ENCODE data around the gene OTOP2. TPM values are rescaled to one million over a fixed set of nuclear protein-coding genes. Genes with fewer than 3 reads are reported as not detected.

OTOP2 gene
- total and polyA plus RNA-seq, 7 donors = not detected

- ATAC-seq (peak in 3 of 4 donors; percentile 29 to 38 (median 33)), DNase-seq (no peak)
- TF ChIP-seq CTCF (IDR thresholded peaks at IDR 0.05) = peak; percentile 33
- Histone ChIP-seq H3K27ac (no peak overlapping the region), H3K27me3 (ENCODE audit: insufficient read depth in 3 of 3, low read length in 2 of 3) (peaks cover 0 to 92% (median 15%) of the 10 kb centered on the region in 3 donors), H3K4me1 (peaks cover 14% of the 10 kb centered on the region), H3K36me3 (ENCODE audit: insufficient read depth in 1 of 2, low read depth in 1 of 2) (no peaks in the 10 kb centered on the region), H3K9me3 (no peaks in the 10 kb centered on the region), H3K4me3 (no peak overlapping the region)
- WGBS, 3 donors = 54 to 63% (median 61%) methylated on average over 66 to 67 of the region's 67 CpGs
- intact Hi-C loops (cut with DNase I) = no loop called here
Observed at GRCh38 chr17:74919440-74920305, 4.4 kb upstream of the OTOP2 start.

DNA sequence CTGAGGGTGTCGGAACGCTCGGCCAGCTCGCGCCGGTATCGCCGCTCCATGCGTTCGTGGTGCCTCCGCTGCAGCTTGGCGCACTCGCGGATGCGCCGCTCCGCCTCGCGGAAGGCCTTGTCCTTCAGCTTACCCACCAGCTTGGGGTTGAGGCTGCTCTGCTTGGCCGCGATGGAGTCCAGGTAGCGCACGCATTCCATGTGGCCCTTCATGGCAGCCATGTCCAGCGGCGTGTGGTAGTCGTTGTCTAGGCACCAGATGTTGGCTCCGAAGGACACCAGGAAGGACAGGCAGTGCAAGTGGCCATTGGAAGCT, 3.8 kb upstream of the OTOP2 start:
- WGBS, 3 donors = 79 to 84% (median 84%) methylated on average over 27 of the region's 27 CpGs
- H3K27me3 ChIP-seq (ENCODE audit: insufficient read depth in 3 of 3, low read length in 2 of 3) = peaks cover 0 to 92% (median 20%) of the 10 kb centered on the region in 3 donors
- H3K36me3 ChIP-seq (ENCODE audit: insufficient read depth in 1 of 2, low read depth in 1 of 2) = no peaks in the 10 kb centered on the region
- no peak for ATAC-seq
- H3K9me3 ChIP-seq = no peaks in the 10 kb centered on the region
- TF ChIP-seq CTCF (IDR thresholded peaks at IDR 0.05) = no peak
- H3K4me3 ChIP-seq = no peak overlapping the region
- H3K27ac ChIP-seq = no peak overlapping the region
- H3K4me1 ChIP-seq = peaks cover 14% of the 10 kb centered on the region
- DNase-seq = no peak
- intact Hi-C loops (cut with DNase I) = no loop called here

GRCh38 chr17:74920642-74921025, 3.4 kb upstream of the OTOP2 start:
- H3K27ac ChIP-seq = no peak overlapping the region
- DNase-seq (no peak), ATAC-seq (no peak)
- WGBS, 3 donors = 52 to 65% (median 54%) methylated on average over 6 of the region's 6 CpGs
- H3K4me3 ChIP-seq = no peak overlapping the region
- intact Hi-C loops (cut with DNase I) = no loop called here
- H3K9me3 ChIP-seq = no peaks in the 10 kb centered on the region
- peaks cover 14% of the 10 kb centered on the region for H3K4me1 ChIP-seq
- no peak for TF ChIP-seq CTCF (IDR thresholded peaks at IDR 0.05)
- H3K27me3 ChIP-seq (ENCODE audit: insufficient read depth in 3 of 3, low read length in 2 of 3) = peaks cover 0 to 92% (median 22%) of the 10 kb centered on the region in 3 donors
- no peaks in the 10 kb centered on the region for H3K36me3 ChIP-seq (ENCODE audit: insufficient read depth in 1 of 2, low read depth in 1 of 2)

DNA sequence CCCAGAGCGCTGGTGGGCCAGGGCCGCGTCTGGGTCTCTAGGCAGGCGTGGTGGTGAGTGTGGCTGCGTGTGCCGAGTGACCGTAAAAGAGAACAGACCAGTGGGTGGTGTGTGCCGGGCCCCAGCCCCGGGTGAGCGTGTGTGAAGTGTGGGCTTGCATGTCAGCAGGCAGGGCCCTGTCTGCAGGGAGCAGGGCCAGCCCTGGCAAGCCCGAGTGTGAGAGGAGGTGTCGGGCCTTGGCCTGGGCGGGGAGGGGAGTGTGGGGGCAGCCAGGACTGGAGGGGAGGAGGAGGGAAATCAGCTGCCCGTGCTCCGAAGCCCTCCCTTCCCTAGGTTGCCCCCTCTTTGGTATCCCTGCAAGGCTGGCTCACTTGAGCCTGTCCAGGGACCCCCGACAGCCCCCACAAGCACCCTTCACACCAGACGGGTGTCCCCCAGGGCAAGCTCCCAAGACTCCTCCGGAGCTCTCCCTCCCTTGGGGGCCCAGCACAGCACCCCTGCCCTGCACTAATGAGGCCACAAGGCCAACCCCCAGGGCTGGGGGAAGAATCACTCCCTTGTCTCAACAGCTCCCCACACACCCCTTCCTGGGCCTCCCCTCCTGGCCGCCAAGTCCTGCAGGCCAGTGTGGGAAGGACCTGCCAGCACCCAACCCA, 2.9 kb upstream of the OTOP2 start:
- DNase-seq (no peak), ATAC-seq (no peak)
- H3K27me3 ChIP-seq (ENCODE audit: insufficient read depth in 3 of 3, low read length in 2 of 3) = peaks cover 0 to 93% (median 25%) of the 10 kb centered on the region in 3 donors
- no peak for TF ChIP-seq CTCF (IDR thresholded peaks at IDR 0.05)
- WGBS, 3 donors = 30 to 54% (median 39%) methylated on average over 13 to 19 of the region's 19 CpGs
- H3K27ac ChIP-seq = no peak overlapping the region
- no peak overlapping the region for H3K4me3 ChIP-seq
- H3K36me3 ChIP-seq (ENCODE audit: insufficient read depth in 1 of 2, low read depth in 1 of 2) = no peaks in the 10 kb centered on the region
- intact Hi-C loops (cut with DNase I) = no loop called here
- H3K4me1 ChIP-seq = peaks cover 14% of the 10 kb centered on the region
- no peaks in the 10 kb centered on the region for H3K9me3 ChIP-seq

Data from psoas muscle (tissue), 8 donors.